Measurements from ENCODE around the gene MAP1B. TPM values are rescaled to one million over a fixed set of nuclear protein-coding genes. Genes with fewer than 3 reads are reported as not detected.
A peak's percentile ranks its signal among the peaks of the same experiment; 100 is the strongest.

MAP1B gene
- total RNA-seq, 1 experiment from 2014 or later = 195 TPM

DNA sequence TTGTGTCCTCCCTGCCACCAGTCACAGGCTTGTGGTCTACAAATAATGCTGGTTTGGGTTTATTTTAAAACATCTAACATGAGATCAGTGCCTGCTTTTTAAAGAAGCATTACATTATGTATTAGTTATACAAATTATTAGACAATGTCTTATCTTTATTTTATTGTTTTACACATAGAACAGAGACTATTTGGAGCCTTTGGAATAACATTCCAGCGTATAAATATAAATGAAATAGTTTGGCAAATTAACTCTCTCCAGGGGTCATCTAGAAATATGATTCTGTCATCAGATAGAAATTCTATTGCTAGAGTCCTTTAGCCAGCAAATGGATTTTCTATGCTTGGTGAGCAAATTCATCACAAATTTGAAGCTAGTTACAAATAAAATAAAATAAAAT, 22.4 kb downstream of the MAP1B start:
- DNase-seq (ENCODE audit: low read depth in 1 of 2, low spot score in 2 of 2) = peak in 1 of 2 experiments; percentile 37

GRCh38 chr5:72130351-72130761, 23.1 kb downstream of the MAP1B start:
- Histone ChIP-seq H3K4me3 (no peak overlapping the region), H3K36me3 (peaks cover 67% of the 10 kb centered on the region), H3K27me3 (replicated peaks) (no peaks in the 10 kb centered on the region), H3K9me3 (replicated peaks) (no peaks in the 10 kb centered on the region), H3K4me1 (replicated peaks) (peaks cover 68% of the 10 kb centered on the region), H3K27ac (peak overlapping the region; percentile 28; the same call in 1 of the 2 replicates)
- DNase-seq (ENCODE audit: low read depth in 1 of 2, low spot score in 2 of 2) = no peak

More for the DNA sequence above, 22.4 kb downstream of the MAP1B start:
- Histone ChIP-seq H3K36me3 (peaks cover 66% of the 10 kb centered on the region), H3K27ac (peak overlapping the region; percentile 28; the same call in 1 of the 2 replicates), H3K9me3 (replicated peaks) (no peaks in the 10 kb centered on the region), H3K4me1 (replicated peaks) (peaks cover 67% of the 10 kb centered on the region), H3K27me3 (replicated peaks) (no peaks in the 10 kb centered on the region), H3K4me3 (no peak overlapping the region)

- no peaks in the 10 kb centered on the region for H3K9me3 ChIP-seq (replicated peaks)
- H3K4me1 ChIP-seq (replicated peaks) = peaks cover 74% of the 10 kb centered on the region
- H3K27me3 ChIP-seq (replicated peaks) = no peaks in the 10 kb centered on the region
- H3K27ac ChIP-seq = peak overlapping the region; percentile 46
- H3K4me3 ChIP-seq = no peak overlapping the region
- DNase-seq (ENCODE audit: low read depth in 1 of 2, low spot score in 2 of 2) = no peak
- peaks cover 57% of the 10 kb centered on the region for H3K36me3 ChIP-seq
Measured at GRCh38 chr5:72133212-72133990, 26.1 kb downstream of the MAP1B start.

DNA sequence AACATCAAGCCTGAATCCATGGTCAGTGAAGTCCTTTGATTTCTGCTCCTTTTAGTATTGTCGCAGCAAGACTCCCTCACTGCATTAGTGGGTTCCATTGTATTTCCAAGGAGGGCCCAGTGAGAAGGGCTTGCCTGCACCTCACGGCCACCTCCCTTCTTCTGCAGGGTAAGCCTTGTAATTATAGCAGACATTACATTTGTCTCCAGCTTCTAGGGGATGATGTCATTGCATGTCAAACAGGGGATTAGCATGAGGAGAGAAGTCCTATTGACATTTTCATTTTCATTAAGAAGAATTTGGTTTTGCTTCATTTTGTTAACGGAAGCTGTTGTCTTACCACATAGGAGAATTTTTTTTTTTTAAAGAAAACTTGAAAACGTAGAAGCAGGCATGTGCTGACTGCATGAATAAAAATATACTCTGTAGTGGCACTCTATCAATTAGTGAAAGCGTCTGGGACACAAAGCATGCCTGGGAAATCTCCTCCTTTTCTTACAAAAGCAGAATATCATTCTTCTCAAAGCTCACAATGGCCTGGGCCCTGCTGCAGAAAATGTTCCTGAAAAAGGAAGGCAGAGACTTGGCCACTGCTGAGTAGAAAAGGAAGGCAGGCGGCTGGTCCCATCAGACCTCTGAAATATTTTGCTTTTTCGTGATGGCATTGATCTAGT, 27.1 kb downstream of the MAP1B start:
- Histone ChIP-seq H3K9me3 (replicated peaks) (no peaks in the 10 kb centered on the region), H3K36me3 (peaks cover 54% of the 10 kb centered on the region), H3K27me3 (replicated peaks) (no peaks in the 10 kb centered on the region), H3K4me3 (no peak overlapping the region), H3K27ac (peak overlapping the region; percentile 46), H3K4me1 (replicated peaks) (peaks cover 75% of the 10 kb centered on the region)
- DNase-seq (ENCODE audit: low read depth in 1 of 2, low spot score in 2 of 2) = no peak

DNA sequence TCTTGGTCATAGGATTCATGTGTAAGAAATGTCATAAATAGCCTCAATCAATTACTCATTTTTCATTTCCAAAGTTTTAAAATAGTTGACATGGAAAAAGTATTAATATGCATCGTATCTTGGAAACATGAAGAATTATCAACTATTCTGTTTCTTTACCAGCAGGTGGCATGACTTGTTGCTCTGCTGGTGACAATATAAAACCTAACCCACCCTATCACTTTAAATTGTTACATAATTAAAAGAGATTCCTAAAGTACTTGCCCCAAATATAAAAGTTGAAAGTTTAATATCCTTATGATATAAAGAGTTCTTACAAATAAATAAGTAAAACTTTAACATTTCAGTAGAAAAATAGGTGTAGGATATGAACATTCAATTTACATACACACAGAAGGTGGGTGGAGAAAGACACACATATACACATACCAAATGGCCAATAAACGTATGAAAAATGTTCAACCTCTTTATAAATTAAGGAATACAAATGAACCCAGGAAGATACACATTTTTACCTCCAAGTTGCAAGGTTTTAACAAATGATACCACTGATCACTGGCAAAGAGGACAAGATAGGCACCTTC, 30.6 kb downstream of the MAP1B start:
- no peak overlapping the region for H3K27ac ChIP-seq
- H3K4me1 ChIP-seq (replicated peaks) = peaks cover 78% of the 10 kb centered on the region
- H3K9me3 ChIP-seq (replicated peaks) = no peaks in the 10 kb centered on the region
- DNase-seq (ENCODE audit: low read depth in 1 of 2, low spot score in 2 of 2) = no peak
- no peak overlapping the region for H3K4me3 ChIP-seq
- H3K27me3 ChIP-seq (replicated peaks) = no peaks in the 10 kb centered on the region
- peaks cover 67% of the 10 kb centered on the region for H3K36me3 ChIP-seq

GRCh38 chr5:72138943-72139521, 31.8 kb downstream of the MAP1B start:
- Histone ChIP-seq H3K27me3 (replicated peaks) (no peaks in the 10 kb centered on the region), H3K4me1 (replicated peaks) (peaks cover 69% of the 10 kb centered on the region), H3K27ac (peak overlapping the region; percentile 73), H3K9me3 (replicated peaks) (no peaks in the 10 kb centered on the region), H3K36me3 (peaks cover 70% of the 10 kb centered on the region), H3K4me3 (no peak overlapping the region)
- peak; percentile 56 to 87 for DNase-seq (ENCODE audit: low read depth in 1 of 2, low spot score in 2 of 2)

DNA sequence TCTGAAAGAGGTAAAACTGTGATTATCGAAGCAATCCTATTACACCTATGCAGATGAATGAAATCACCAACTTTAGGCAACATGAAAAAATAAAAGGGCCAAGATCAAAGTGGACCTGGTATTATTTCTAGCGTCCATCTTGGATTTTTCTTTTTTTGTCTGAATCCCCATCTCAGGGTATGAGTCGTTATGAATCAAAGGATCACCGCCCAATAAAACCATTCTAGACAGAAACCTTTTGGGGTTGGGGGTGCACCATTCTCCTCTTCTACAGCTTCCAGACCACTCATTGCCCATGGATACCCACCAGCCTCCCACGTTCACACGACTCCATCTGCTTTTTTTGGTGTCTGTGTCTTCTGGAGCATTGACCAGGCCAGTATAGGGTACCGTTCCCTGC, 33.4 kb downstream of the MAP1B start:
- DNase-seq (ENCODE audit: low read depth in 1 of 2, low spot score in 2 of 2) = no peak
- H3K4me1 ChIP-seq (replicated peaks) = peaks cover 58% of the 10 kb centered on the region
- peaks cover 66% of the 10 kb centered on the region for H3K36me3 ChIP-seq
- H3K27me3 ChIP-seq (replicated peaks) = no peaks in the 10 kb centered on the region
- no peak overlapping the region for H3K4me3 ChIP-seq
- no peaks in the 10 kb centered on the region for H3K9me3 ChIP-seq (replicated peaks)
- peak overlapping the region; percentile 73 for H3K27ac ChIP-seq

DNA sequence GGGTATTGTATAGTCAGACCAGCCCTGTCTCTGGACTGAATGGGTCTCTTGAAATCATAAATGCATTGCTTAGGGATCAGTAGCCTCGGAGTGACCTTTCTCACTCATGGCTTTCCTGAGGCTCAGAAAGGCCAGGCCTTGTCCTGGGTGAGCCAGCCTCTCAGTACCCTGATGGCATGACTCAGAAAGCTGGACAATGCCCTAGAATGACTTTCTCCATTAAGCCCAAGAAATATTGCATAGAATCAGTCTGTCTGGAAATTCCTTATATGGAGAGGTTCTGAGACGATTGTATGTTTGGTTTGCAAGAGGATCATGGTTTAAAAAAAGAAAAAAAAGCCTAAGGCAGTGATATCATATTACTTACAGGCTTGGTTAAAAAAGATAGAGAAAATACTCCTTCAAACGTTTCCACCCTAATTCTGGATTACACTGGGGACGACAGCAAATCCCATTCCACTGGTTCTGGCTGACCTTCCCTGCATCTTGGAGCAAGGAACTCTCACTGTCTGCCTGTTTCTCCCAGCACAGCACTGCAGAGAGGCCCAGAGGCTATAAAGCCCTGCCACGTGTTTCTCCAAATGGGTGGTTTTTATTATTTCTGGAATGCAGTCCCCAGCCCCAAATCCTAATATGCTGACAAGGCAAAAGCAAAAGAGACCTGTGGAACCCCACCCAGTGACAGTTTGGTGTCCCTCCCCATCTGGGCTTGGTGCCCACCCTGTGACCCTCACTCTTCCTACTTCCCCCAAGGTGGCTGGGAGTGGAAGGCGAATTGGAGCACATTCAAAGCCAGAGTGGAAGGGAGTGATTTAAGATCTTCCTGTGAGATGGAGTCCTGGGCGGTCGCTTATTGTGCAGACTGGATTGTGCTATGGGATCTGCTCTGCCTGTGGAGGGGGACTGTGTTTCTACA, 34.4 kb downstream of the MAP1B start:
- Histone ChIP-seq H3K4me1 (replicated peaks) (peaks cover 53% of the 10 kb centered on the region), H3K27ac (peak overlapping the region; percentile 73), H3K4me3 (no peak overlapping the region), H3K27me3 (replicated peaks) (no peaks in the 10 kb centered on the region), H3K9me3 (replicated peaks) (no peaks in the 10 kb centered on the region), H3K36me3 (peaks cover 66% of the 10 kb centered on the region)
- peak; percentile 86 to 89 for DNase-seq (ENCODE audit: low read depth in 1 of 2, low spot score in 2 of 2)

DNA sequence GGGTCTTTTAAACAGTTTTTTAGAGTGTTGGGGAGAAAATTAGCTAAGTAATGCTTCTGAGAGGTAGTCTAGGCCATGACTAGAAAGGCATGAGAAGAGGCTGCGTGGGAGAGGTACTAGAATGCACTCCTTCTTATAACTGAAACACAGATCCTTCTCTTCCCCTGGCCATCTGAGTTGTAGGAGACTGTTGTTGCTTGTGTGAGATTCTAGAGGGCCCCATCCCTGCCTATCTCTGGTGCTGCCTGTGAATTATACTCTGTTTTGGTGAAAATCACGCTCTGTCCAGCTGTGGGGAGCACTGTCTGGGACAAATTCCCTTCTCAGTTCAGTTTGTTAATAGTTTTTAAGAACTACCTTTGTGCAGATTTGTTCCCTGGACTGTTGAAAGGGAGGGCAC, 37.5 kb downstream of the MAP1B start:
- H3K36me3 ChIP-seq = peaks cover 84% of the 10 kb centered on the region
- H3K9me3 ChIP-seq (replicated peaks) = no peaks in the 10 kb centered on the region
- H3K27ac ChIP-seq = no peak overlapping the region
- peaks cover 31% of the 10 kb centered on the region for H3K4me1 ChIP-seq (replicated peaks)
- no peak for DNase-seq (ENCODE audit: low read depth in 1 of 2, low spot score in 2 of 2)
- no peaks in the 10 kb centered on the region for H3K27me3 ChIP-seq (replicated peaks)
- H3K4me3 ChIP-seq = no peak overlapping the region

- no peak overlapping the region for H3K27ac ChIP-seq
- H3K27me3 ChIP-seq (replicated peaks) = no peaks in the 10 kb centered on the region
- no peaks in the 10 kb centered on the region for H3K9me3 ChIP-seq (replicated peaks)
- H3K4me1 ChIP-seq (replicated peaks) = peaks cover 26% of the 10 kb centered on the region
- H3K36me3 ChIP-seq = peaks cover 84% of the 10 kb centered on the region
- no peak overlapping the region for H3K4me3 ChIP-seq
- no peak for DNase-seq (ENCODE audit: low read depth in 1 of 2, low spot score in 2 of 2)
Measured at GRCh38 chr5:72145348-72145747, 38.1 kb downstream of the MAP1B start.

DNA sequence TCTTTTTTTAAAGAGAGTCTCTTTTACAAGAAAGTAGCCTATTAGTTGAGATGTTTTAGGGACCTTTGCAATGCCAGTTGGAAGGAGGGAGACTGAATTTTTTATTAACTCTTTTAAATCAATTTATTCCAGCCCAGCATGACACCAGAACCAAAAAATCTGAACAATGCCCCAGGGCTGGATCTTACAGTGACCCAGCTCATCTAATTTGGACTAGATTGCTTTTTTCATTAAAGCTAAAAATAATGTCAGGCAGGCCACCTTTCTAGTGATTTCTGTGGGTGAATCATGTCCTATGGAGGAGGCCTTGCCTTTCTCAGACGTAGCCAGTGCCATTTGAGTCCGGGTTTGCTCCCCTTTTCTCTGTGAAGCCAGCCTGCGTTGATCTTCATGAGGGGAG, 38.8 kb downstream of the MAP1B start:
- Histone ChIP-seq H3K36me3 (peaks cover 84% of the 10 kb centered on the region), H3K4me3 (no peak overlapping the region), H3K9me3 (replicated peaks) (no peaks in the 10 kb centered on the region), H3K4me1 (replicated peaks) (peaks cover 26% of the 10 kb centered on the region), H3K27me3 (replicated peaks) (no peaks in the 10 kb centered on the region), H3K27ac (no peak overlapping the region)
- no peak for DNase-seq (ENCODE audit: low read depth in 1 of 2, low spot score in 2 of 2)

GRCh38 chr5:72147569-72147968, 40.3 kb downstream of the MAP1B start:
- Histone ChIP-seq H3K36me3 (peaks cover 79% of the 10 kb centered on the region), H3K9me3 (replicated peaks) (no peaks in the 10 kb centered on the region)

GRCh38 chr5:72149742-72150141, 42.5 kb downstream of the MAP1B start:
- Histone ChIP-seq H3K4me3 (no peak overlapping the region), H3K27ac (no peak overlapping the region), H3K9me3 (replicated peaks) (no peaks in the 10 kb centered on the region), H3K36me3 (peaks cover 82% of the 10 kb centered on the region), H3K27me3 (replicated peaks) (no peaks in the 10 kb centered on the region), H3K4me1 (replicated peaks) (peaks cover 44% of the 10 kb centered on the region)
- no peak for DNase-seq (ENCODE audit: low read depth in 1 of 2, low spot score in 2 of 2)

More at GRCh38 chr5:72147569-72147968, 40.3 kb downstream of the MAP1B start:
- Histone ChIP-seq H3K4me3 (no peak overlapping the region), H3K27me3 (replicated peaks) (no peaks in the 10 kb centered on the region), H3K27ac (no peak overlapping the region), H3K4me1 (replicated peaks) (peaks cover 28% of the 10 kb centered on the region)
- no peak for DNase-seq (ENCODE audit: low read depth in 1 of 2, low spot score in 2 of 2)

Measured in SJSA1 (cell line).